ENCODE measurements around the gene FAAP20.

FAAP20 gene

GRCh38 chr1:2205191-2205952 lies 10.8 kb upstream of the FAAP20 start:
- H4K12ac ChIP-seq (ENCODE audit: low read depth, low read length), result peak overlapping the region; percentile 43
- peak overlapping the region; percentile 13 for H3K4ac ChIP-seq (ENCODE audit: low read depth, low read length)
- H3K36me3 ChIP-seq (ENCODE audit: control insufficient read depth in 1 of 2, insufficient read depth in 2 of 2, low read length in 2 of 2), result no peaks in the 10 kb centered on the region
- no peak overlapping the region for H3K23ac ChIP-seq (ENCODE audit: low read length)
- peak overlapping the region; percentile 57 for H3K18ac ChIP-seq (ENCODE audit: low read length)
- peak overlapping the region; percentile 31 for H4K91ac ChIP-seq (ENCODE audit: low read depth, low read length)
- no peak overlapping the region for H3K9ac ChIP-seq (ENCODE audit: low read length)
- H4K8ac ChIP-seq (ENCODE audit: low read depth, low read length), result peak overlapping the region; percentile 83
- WGBS (ENCODE audit: extremely low coverage, insufficient coverage, insufficient read length), result no CpG with 5 or more reads among the region's 84 CpGs
- peak overlapping the region; percentile 75 for H3K4me2 ChIP-seq (ENCODE audit: low read length)
- H3K4me3 ChIP-seq (ENCODE audit: low read depth, low read length), result peak overlapping the region; percentile 64
- peak; percentile 88 to 89 for DNase-seq
- H2BK12ac ChIP-seq (ENCODE audit: low read length), result no peak overlapping the region
- H3K14ac ChIP-seq (ENCODE audit: low read length), result peak overlapping the region; percentile 68
- peak overlapping the region; percentile 36 for H2AK5ac ChIP-seq (ENCODE audit: low read length)
- H3K4me1 ChIP-seq (ENCODE audit: control insufficient read depth in 1 of 2, insufficient read depth in 2 of 2, low read length in 2 of 2), result peaks cover 9 to 12% of the 10 kb centered on the region in 2 experiments
- H3K79me1 ChIP-seq (ENCODE audit: low read length), result peaks cover 8% of the 10 kb centered on the region
- H2BK5ac ChIP-seq (ENCODE audit: low read depth, low read length, poor library complexity), result no peak overlapping the region
- peak overlapping the region; percentile 47 for H3K27ac ChIP-seq (ENCODE audit: low read depth, low read length)
- peaks cover 2% of the 10 kb centered on the region for H3K9me3 ChIP-seq (ENCODE audit: insufficient read depth, low read depth, low read length)
- peak overlapping the region; percentile 26 for H2BK120ac ChIP-seq (ENCODE audit: insufficient read depth, low read length, poor library complexity)
- peak overlapping the region; percentile 34 for H2AFZ ChIP-seq (ENCODE audit: insufficient read depth, low read length, poor library complexity)
- peaks cover 6% of the 10 kb centered on the region for H3K79me2 ChIP-seq (ENCODE audit: control insufficient read depth, insufficient read depth, low read length, poor library complexity)
- no peaks in the 10 kb centered on the region for H3K27me3 ChIP-seq (ENCODE audit: insufficient read depth, low read length)

- peak overlapping the region; percentile 8 for H2BK5ac ChIP-seq (ENCODE audit: low read depth, low read length, poor library complexity)
- H2BK12ac ChIP-seq (ENCODE audit: low read length), result peak overlapping the region; percentile 24
- no peak overlapping the region for H3K4ac ChIP-seq (ENCODE audit: low read depth, low read length)
- peak overlapping the region; percentile 1 for H3K27ac ChIP-seq (ENCODE audit: low read depth, low read length)
- peak overlapping the region; percentile 71 for H3K18ac ChIP-seq (ENCODE audit: low read length)
- H2BK120ac ChIP-seq (ENCODE audit: insufficient read depth, low read length, poor library complexity), result peak overlapping the region; percentile 61
- peaks cover 6% of the 10 kb centered on the region for H3K79me2 ChIP-seq (ENCODE audit: control insufficient read depth, insufficient read depth, low read length, poor library complexity)
- peak overlapping the region; percentile 49 for H4K91ac ChIP-seq (ENCODE audit: low read depth, low read length)
- H4K8ac ChIP-seq (ENCODE audit: low read depth, low read length), result peak overlapping the region; percentile 90
- H3K23ac ChIP-seq (ENCODE audit: low read length), result no peak overlapping the region
- no peaks in the 10 kb centered on the region for H3K27me3 ChIP-seq (ENCODE audit: insufficient read depth, low read length)
- H3K14ac ChIP-seq (ENCODE audit: low read length), result peak overlapping the region; percentile 50
- peak overlapping the region; percentile 19 for H2AFZ ChIP-seq (ENCODE audit: insufficient read depth, low read length, poor library complexity)
- H3K36me3 ChIP-seq (ENCODE audit: control insufficient read depth in 1 of 2, insufficient read depth in 2 of 2, low read length in 2 of 2), result no peaks in the 10 kb centered on the region
- peak overlapping the region; percentile 0 for H3K9ac ChIP-seq (ENCODE audit: low read length)
- H3K9me3 ChIP-seq (ENCODE audit: insufficient read depth, low read depth, low read length), result peaks cover 2% of the 10 kb centered on the region
- peak overlapping the region; percentile 49 for H2AK5ac ChIP-seq (ENCODE audit: low read length)
- peak; percentile 36 to 55 for DNase-seq
- H4K12ac ChIP-seq (ENCODE audit: low read depth, low read length), result peak overlapping the region; percentile 61
- no CpG with 5 or more reads among the region's 60 CpGs for WGBS (ENCODE audit: extremely low coverage, insufficient coverage, insufficient read length)
- peak overlapping the region; percentile 49 for H3K4me2 ChIP-seq (ENCODE audit: low read length)
- peaks cover 9 to 12% of the 10 kb centered on the region in 2 experiments for H3K4me1 ChIP-seq (ENCODE audit: control insufficient read depth in 1 of 2, insufficient read depth in 2 of 2, low read length in 2 of 2)
- peak overlapping the region; percentile 33 for H3K4me3 ChIP-seq (ENCODE audit: low read depth, low read length)
- peaks cover 8% of the 10 kb centered on the region for H3K79me1 ChIP-seq (ENCODE audit: low read length)
Measured at GRCh38 chr1:2204415-2205190, 10.0 kb upstream of the FAAP20 start.

GRCh38 chr1:2203671-2204414 lies 9.3 kb upstream of the FAAP20 start:
- peak overlapping the region; percentile 19 for H2AFZ ChIP-seq (ENCODE audit: insufficient read depth, low read length, poor library complexity)
- no peak for DNase-seq
- H4K91ac ChIP-seq (ENCODE audit: low read depth, low read length), result peak overlapping the region; percentile 49
- H3K36me3 ChIP-seq (ENCODE audit: control insufficient read depth in 1 of 2, insufficient read depth in 2 of 2, low read length in 2 of 2), result no peaks in the 10 kb centered on the region
- H3K27ac ChIP-seq (ENCODE audit: low read depth, low read length), result no peak overlapping the region
- peak overlapping the region; percentile 50 for H3K14ac ChIP-seq (ENCODE audit: low read length)
- H2BK120ac ChIP-seq (ENCODE audit: insufficient read depth, low read length, poor library complexity), result no peak overlapping the region
- H3K4me3 ChIP-seq (ENCODE audit: low read depth, low read length), result no peak overlapping the region
- H2BK5ac ChIP-seq (ENCODE audit: low read depth, low read length, poor library complexity), result no peak overlapping the region
- H3K79me2 ChIP-seq (ENCODE audit: control insufficient read depth, insufficient read depth, low read length, poor library complexity), result peaks cover 6% of the 10 kb centered on the region
- H4K12ac ChIP-seq (ENCODE audit: low read depth, low read length), result peak overlapping the region; percentile 61
- peak overlapping the region; percentile 49 for H3K4me2 ChIP-seq (ENCODE audit: low read length)
- no peak overlapping the region for H3K18ac ChIP-seq (ENCODE audit: low read length)
- H3K9ac ChIP-seq (ENCODE audit: low read length), result no peak overlapping the region
- H3K23ac ChIP-seq (ENCODE audit: low read length), result no peak overlapping the region
- H3K27me3 ChIP-seq (ENCODE audit: insufficient read depth, low read length), result no peaks in the 10 kb centered on the region
- H3K4me1 ChIP-seq (ENCODE audit: control insufficient read depth in 1 of 2, insufficient read depth in 2 of 2, low read length in 2 of 2), result peaks cover 13 to 15% of the 10 kb centered on the region in 2 experiments
- H2BK12ac ChIP-seq (ENCODE audit: low read length), result no peak overlapping the region
- no peak overlapping the region for H3K4ac ChIP-seq (ENCODE audit: low read depth, low read length)
- H3K79me1 ChIP-seq (ENCODE audit: low read length), result peaks cover 10% of the 10 kb centered on the region
- WGBS (ENCODE audit: extremely low coverage, insufficient coverage, insufficient read length), result no CpG with 5 or more reads among the region's 25 CpGs
- peak overlapping the region; percentile 49 for H2AK5ac ChIP-seq (ENCODE audit: low read length)
- H4K8ac ChIP-seq (ENCODE audit: low read depth, low read length), result peak overlapping the region; percentile 90
- peaks cover 2% of the 10 kb centered on the region for H3K9me3 ChIP-seq (ENCODE audit: insufficient read depth, low read depth, low read length)
